OCI-LY7 (cell line): ENCODE data around the gene ZNF831. TPM values are rescaled to one million over a fixed set of nuclear protein-coding genes. Genes with fewer than 3 reads are reported as not detected.

Source experiments
- BruUV-seq: library from RNA; stranded (reverse); fragments of 400-500 nt; replicated peaks from 2 replicates; lab custom pipeline; 2021; lab: Mats Ljungman, UMichigan
- CTCF ChIA-PET: fragments of 300-600 bp; sonication (Branson Sonifier 250); formaldehyde crosslinking; loops from one replicate; lab custom pipeline; 2022; ENCODE audit warnings: antibody characterized with exemption; ENCODE audit not compliant: unreplicated experiment; lab: Charles Lee
- POLR2A ChIA-PET: fragments of 300-600 bp; sonication (Branson Sonifier 250); formaldehyde crosslinking; loops from one replicate; lab custom pipeline; 2022; ENCODE audit warnings: antibody characterized with exemption; lab: Charles Lee
- DNase-seq: peaks from one replicate; pipeline ENCODE4 v3.0.0-alpha.2; 2015; ENCODE audit warnings: low spot score
- H2AFZ ChIP-seq: fragments of 200-600 bp; sonication (generic), shearing (Covaris generic); 2 replicates; pipeline ENCODE4 v1.6.1; 2014; ENCODE audit warnings: mild to moderate bottlenecking, antibody characterized with exemption, low read length, moderate library complexity
- H3K27ac ChIP-seq: fragments of 200-600 bp; sonication (generic); 2 replicates; pipeline ENCODE4 v1.5.1; 2014; ENCODE audit warnings: mixed run types, low read depth, mild to moderate bottlenecking, moderate library complexity, low read length, inconsistent platforms; ENCODE audit not compliant: poor library complexity, severe bottlenecking
- H3K36me3 ChIP-seq: fragments of 200-600 bp; sonication (generic); 2 replicates; pipeline ENCODE4 v1.6.1; 2014; ENCODE audit warnings: mild to moderate bottlenecking, antibody characterized with exemption, low read length, moderate library complexity, mixed read lengths; ENCODE audit not compliant: insufficient read depth
- H3K4me1 ChIP-seq: fragments of 200-600 bp; sonication (generic); 2 replicates; pipeline ENCODE4 v1.5.1; 2014; ENCODE audit warnings: mild to moderate bottlenecking, low read length; ENCODE audit not compliant: insufficient read depth, poor library complexity, severe bottlenecking
- H3K4me2 ChIP-seq: fragments of 200-600 bp; sonication (generic); 2 replicates; pipeline ENCODE4 v1.6.1; 2014; ENCODE audit warnings: mild to moderate bottlenecking, low read length
- H3K4me3 ChIP-seq: fragments of 200-600 bp; sonication (generic); 2 replicates; pipeline ENCODE4 v1.5.1; 2014; ENCODE audit warnings: mild to moderate bottlenecking, low read depth, low read length; ENCODE audit not compliant: poor library complexity, severe bottlenecking
- H3K79me2 ChIP-seq: fragments of 200-600 bp; sonication (generic); 2 replicates; pipeline ENCODE4 v1.6.1; 2016; ENCODE audit warnings: low read depth, mild to moderate bottlenecking, low read length, moderate library complexity, mixed read lengths; ENCODE audit not compliant: insufficient read depth
- H3K9me2 ChIP-seq: fragments of 200-600 bp; sonication (generic); 2 replicates; pipeline ENCODE4 v1.6.1; 2016; ENCODE audit warnings: mild to moderate bottlenecking, low read length, mixed read lengths; ENCODE audit not compliant: insufficient read depth
- H3K9me3 ChIP-seq: fragments of 200-600 bp; sonication (generic); 2 replicates; pipeline ENCODE4 v1.6.1; 2014; ENCODE audit warnings: mild to moderate bottlenecking, mixed run types, low read length, mixed read lengths
- H4K20me1 ChIP-seq: fragments of 200-600 bp; sonication (generic); 2 replicates; pipeline ENCODE4 v1.6.1; 2014; ENCODE audit warnings: mild to moderate bottlenecking, antibody characterized with exemption, low read length, moderate library complexity, mixed read lengths; ENCODE audit not compliant: insufficient read depth
- EZH2phosphoT487 ChIP-seq: fragments of 200-600 bp; sonication (generic); IDR thresholded peaks from 2 replicates; pipeline ENCODE4 v1.6.1; 2018; ENCODE audit warnings: low read depth, borderline replicate concordance, mild to moderate bottlenecking, mixed run types, antibody characterized with exemption, low read length, moderate library complexity, mixed read lengths
- intact Hi-C: fragments of 100-400 bp; cut with micrococcal nuclease; formaldehyde crosslinking; loops from one replicate; pipeline ENCODE4 v1.10.0; 2022; ENCODE audit not compliant: unreplicated experiment
- total RNA-seq, 2 experiments: library from RNA; depleted of rRNA in 1 of 2; stranded (reverse); fragments of >200 nt in 1 of 2; shearing (Covaris generic) in 1 of 2; gene quantifications; 2 replicates each; pipeline ENCODE4 v1.2.3, GENCODE V29; 2014 to 2022
- TF ChIP-seq, protein P1 (sequence below): fragments of 200-600 bp; sonication (generic); conservative IDR thresholded peaks from 2 replicates; pipeline ENCODE4 v1.5.1; 2014; ENCODE audit warnings: mild to moderate bottlenecking, antibody characterized with exemption, low read length, moderate library complexity, mixed read lengths

ZNF831 gene
- total RNA-seq, 2 experiments from 2014 or later: 5.9 to 6.3 TPM

DNA sequence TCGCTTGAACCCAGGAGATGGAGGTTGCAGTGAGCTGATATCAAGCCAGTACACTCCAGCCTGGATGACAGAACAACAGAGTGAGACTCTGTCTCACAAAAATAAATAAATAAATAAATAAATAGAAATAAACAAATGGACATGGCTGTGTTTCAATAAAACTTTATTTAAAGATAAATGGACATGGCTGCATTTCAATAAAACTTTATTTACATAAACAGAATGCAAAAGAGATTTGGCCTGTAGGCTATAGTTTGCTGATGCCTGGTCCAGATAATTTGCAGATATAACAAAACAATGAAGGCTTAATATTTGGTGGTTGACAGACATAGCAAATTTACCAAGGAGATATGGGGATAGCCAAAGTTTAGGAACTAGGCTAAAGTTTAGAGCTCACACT, 66.8 kb downstream of the ZNF831 start:
- Histone ChIP-seq H3K9me3 (no peaks in the 10 kb centered on the region), H3K4me1 (no peaks in the 10 kb centered on the region), H3K36me3 (peaks cover 23% of the 10 kb centered on the region), H3K79me2 (no peaks in the 10 kb centered on the region), H2AFZ (no peak overlapping the region), H3K4me2 (no peak overlapping the region), H3K4me3 (no peak overlapping the region), H4K20me1 (no peaks in the 10 kb centered on the region), H3K9me2 (no peaks in the 10 kb centered on the region), H3K27ac (no peak overlapping the region)
- no peak for DNase-seq
- TF ChIP-seq, protein P1, sequence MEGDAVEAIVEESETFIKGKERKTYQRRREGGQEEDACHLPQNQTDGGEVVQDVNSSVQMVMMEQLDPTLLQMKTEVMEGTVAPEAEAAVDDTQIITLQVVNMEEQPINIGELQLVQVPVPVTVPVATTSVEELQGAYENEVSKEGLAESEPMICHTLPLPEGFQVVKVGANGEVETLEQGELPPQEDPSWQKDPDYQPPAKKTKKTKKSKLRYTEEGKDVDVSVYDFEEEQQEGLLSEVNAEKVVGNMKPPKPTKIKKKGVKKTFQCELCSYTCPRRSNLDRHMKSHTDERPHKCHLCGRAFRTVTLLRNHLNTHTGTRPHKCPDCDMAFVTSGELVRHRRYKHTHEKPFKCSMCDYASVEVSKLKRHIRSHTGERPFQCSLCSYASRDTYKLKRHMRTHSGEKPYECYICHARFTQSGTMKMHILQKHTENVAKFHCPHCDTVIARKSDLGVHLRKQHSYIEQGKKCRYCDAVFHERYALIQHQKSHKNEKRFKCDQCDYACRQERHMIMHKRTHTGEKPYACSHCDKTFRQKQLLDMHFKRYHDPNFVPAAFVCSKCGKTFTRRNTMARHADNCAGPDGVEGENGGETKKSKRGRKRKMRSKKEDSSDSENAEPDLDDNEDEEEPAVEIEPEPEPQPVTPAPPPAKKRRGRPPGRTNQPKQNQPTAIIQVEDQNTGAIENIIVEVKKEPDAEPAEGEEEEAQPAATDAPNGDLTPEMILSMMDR: no peak
- TF ChIP-seq EZH2phosphoT487: no peak
- ChIA-PET POLR2A (no interaction called here), CTCF (no interaction called here)
- intact Hi-C loops: no loop called here
- BruUV-seq: no TSS peak

DNA sequence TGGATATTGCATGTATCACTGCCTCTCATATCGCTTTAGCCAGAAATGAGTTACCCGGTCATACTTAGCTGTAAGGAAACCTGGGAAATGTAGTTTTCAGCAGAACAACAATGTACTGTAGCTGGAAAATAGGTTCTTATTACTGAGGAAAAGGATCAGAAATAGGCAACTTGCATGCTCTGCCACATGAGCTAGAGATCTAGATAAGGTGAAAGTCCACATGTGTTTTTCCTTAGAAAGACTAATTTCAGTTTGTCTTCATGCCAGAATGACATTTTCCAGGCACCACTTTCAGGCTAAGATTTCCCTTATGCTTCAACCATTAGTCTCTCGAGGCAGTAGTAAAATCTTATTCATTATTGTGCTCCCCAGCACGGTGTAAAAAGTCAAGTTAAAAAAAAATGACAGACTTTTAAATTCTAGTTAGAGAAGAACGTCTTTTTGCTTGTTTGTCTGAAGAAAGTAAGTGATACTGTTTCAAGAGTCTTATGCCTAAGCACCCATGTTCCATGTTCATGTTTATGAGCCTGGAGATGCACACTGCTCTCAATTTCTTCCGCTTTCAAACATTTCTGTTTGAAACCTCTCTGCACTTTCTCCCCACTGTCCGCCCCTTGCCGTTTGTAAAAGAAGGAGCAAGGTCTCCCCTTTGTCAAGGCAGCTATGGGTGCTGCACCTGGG, 67.6 kb downstream of the ZNF831 start:
- Histone ChIP-seq H3K36me3 (peaks cover 23% of the 10 kb centered on the region), H3K4me3 (no peak overlapping the region), H3K4me1 (no peaks in the 10 kb centered on the region), H4K20me1 (no peaks in the 10 kb centered on the region), H3K9me2 (no peaks in the 10 kb centered on the region), H3K4me2 (no peak overlapping the region), H3K79me2 (no peaks in the 10 kb centered on the region), H3K9me3 (no peaks in the 10 kb centered on the region), H2AFZ (no peak overlapping the region), H3K27ac (no peak overlapping the region)
- TF ChIP-seq, protein P1: no peak
- TF ChIP-seq EZH2phosphoT487: no peak
- intact Hi-C loops: no loop called here
- DNase-seq: no peak
- CTCF ChIA-PET: no interaction called here
- BruUV-seq: no TSS peak
- POLR2A ChIA-PET: no interaction called here

DNA sequence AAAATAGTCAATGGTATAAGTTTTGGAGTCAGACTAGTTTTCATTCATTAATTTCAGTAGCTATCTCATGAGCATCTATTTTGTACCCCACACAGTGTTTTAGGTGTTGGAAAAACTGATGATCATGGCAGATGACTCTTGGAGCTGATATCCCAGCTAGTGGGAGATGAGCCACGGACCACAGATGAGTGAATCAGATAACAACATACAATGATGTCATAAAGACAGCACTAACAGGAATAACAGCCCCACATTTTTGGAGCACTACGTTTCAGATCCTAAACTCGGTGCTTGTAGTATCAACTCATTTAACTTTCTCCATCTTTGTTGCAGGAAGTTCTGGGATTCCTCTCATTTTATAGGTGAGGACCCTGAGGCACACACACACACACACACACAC, 69.0 kb downstream of the ZNF831 start:
- CTCF ChIA-PET: no interaction called here
- no peaks in the 10 kb centered on the region for H3K79me2 ChIP-seq
- H3K9me2 ChIP-seq: no peaks in the 10 kb centered on the region
- H3K4me1 ChIP-seq: no peaks in the 10 kb centered on the region
- TF ChIP-seq, protein P1: no peak
- no peak for TF ChIP-seq EZH2phosphoT487
- H2AFZ ChIP-seq: no peak overlapping the region
- peaks cover 19% of the 10 kb centered on the region for H3K36me3 ChIP-seq
- intact Hi-C loops: no loop called here
- no peaks in the 10 kb centered on the region for H3K9me3 ChIP-seq
- H3K4me3 ChIP-seq: no peak overlapping the region
- no peaks in the 10 kb centered on the region for H4K20me1 ChIP-seq
- H3K4me2 ChIP-seq: no peak overlapping the region
- no peak overlapping the region for H3K27ac ChIP-seq
- DNase-seq: no peak
- POLR2A ChIA-PET: interaction anchor here (0.6 to 0.7 kb wide), 2 partner anchors 286 to 1101 kb away, joined by 3 read pairs; no protein-coding TSS in a partner anchor
- no TSS peak for BruUV-seq
